ENCODE measurements around the gene IQSEC1.
A peak's percentile ranks its signal among the peaks of the same experiment; 100 is the strongest.

The IQSEC1 gene

DNA sequence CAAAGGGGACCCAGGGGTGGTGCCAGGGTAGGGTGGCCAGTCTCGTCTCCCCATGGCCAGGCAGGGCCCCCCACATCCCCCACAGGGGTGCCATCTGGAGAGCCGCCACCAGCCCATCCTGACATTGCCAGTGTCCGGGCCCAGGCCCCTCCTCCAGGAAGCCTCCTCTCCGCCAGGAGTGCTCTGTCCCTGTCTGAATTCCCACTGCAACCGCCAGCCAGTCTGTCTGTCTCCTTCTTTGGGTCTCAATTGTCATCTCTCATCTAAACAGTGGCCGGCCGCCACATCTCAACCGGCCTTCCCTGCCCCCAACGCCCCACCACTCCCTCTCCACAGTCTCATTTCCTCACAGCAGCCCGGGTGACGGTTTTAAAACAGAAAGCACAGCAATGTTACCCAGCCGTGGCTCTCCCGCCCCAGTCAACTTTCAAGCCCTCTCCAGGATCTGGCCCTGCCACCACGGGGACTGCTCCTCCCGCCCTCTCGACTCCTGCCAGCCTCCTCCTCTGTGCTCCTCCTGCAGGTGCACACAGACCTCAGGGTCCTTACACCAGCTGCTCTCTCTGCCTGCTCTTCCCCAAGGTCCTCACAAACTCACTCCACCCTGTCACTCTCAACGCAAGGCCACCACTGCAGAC, 57.0 kb downstream of the IQSEC1 start:
- DNase-seq (ENCODE audit: low read depth in 2 of 2): no peak

DNA sequence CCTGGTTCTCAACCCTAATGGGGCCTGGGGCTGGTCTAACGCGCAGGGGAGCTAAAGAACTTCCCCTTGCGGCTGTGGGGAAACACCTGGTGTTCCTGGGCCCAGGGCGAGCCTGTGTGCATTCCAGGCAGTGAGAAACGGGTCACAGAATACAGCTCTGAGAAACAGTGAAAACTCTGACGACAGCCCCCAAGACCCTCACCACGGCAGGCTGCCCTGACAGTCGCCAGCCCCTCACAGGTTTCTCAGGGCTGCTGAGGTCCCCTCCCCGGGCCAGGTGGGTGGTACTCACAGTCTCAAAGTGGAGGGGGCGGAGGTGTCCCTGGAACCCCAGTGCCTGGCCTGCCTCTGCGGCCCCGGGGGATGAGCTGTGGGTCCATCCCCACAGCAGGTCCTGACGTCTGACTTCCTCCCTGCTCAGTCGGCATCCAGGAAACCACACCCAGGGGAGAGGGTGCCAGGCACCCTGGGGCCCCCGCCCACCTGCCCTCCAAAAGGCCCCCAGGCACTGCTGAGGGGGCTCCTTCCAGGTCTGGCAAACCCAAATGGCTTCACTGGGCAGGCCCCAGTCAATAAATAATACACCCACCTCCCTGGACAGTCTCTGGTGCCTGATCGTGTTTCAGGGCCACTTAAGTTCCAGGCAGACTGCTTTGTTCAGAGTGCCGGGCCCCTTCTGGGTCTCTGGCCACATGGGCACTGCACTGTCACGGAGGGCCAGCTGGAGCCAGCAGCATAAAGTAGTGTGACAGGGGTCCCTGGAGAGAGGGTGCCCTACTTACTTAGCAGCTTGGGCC, 57.7 kb downstream of the IQSEC1 start:
- DNase-seq (ENCODE audit: low read depth in 2 of 2): no peak

DNA sequence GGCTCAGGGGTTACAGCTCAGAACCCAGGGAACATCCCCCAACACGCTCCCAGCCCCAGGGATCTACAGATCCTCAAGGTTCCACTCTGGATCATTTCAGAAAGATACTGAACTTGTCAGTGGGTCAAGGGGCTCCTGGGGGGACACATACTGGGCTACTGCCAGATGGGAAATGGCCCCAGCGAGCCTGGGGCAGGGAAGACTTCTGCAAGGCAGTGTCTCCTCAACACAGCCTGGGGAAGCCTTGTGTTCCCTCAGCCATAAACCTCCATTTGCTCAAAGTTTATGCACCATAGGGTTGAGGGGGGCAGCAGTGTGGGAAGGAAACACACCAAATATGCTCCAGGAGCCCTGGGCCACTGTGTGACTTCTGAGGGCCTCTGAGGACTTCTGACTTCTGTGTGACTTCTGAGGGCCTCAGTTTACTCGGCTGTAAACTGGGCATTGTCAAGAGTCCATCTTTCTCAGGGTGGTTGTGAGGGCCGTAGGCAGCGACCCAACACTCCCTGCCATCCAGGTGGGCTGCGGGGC, 58.4 kb downstream of the IQSEC1 start:
- DNase-seq (ENCODE audit: low read depth in 2 of 2): no peak

DNA sequence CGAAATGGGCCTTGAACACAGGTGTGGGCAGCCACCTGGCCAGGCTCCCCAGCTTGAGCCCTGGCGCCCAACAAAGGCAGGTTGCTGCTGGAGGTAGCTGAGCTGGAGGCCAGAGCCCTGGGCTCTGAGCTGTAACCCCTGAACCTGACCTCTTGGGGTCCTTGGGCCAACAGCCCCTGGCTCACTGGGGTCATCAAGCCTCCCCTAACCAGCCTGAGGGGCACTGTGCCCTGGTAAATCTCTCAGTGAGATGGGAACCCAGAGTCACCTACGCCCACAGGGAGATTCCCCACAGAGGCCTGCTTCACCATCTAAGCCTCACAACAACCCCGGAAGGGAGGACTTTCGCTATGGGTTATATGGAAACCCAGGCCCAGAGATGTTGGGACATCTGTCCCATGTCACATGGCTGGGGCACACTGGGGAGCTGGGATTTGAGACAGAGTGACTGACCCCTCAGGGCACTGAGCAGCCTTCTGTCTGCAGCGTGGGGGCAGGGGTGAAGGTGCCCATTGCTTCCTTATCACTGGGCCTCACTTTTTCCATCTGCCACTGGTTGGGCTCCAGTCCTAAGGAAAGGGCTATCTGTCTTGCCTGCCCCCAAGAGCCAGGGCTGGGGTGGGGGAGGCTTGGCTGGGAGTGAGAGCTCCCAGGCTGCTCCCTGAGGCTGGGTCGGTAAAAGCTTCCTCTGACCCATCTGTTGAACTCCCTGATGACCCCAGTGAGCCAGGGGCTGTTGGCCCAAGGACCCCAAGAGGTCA, 59.1 kb downstream of the IQSEC1 start:
- DNase-seq (ENCODE audit: low read depth in 2 of 2): no peak

DNA sequence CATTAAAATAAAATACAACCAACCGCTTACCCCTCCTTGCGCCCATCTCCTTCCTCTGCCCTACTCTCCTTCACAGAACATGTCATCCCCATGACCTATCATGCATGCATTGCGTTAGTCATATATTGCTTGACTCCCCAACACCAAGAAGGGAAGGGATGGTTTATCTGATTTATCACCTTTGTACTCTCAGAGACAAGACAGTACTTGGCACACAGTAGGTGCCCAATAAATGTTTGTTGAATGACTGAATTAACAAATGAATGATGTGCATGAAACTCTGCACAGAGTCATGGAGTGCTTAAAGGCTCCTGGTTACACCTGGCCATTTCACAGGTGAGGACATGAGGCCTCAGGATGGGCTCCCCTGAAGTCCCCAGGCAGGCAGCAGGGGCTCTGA, 59.7 kb downstream of the IQSEC1 start:
- no peak for DNase-seq (ENCODE audit: low read depth in 2 of 2)

DNA sequence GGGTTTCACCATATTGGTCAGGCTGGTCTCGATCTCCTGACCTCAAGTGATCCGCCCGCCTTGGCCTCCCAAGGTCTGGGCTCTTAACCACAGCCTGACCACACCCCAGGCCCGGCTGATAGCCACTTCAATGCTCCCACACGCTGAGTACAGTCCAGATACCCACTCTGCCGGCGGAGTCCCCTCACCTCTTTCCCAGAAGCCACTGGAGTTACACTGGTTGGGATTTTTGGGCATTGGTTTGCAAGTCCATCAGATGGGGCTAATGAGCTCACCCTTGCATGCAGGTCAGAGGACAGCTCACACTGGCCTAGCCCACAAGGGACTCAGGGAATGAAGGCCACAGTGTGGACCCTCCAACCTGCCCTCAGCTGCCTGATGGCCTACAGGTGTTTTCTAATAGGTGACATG, 60.1 kb downstream of the IQSEC1 start:
- no peak for DNase-seq (ENCODE audit: low read depth in 2 of 2)

DNA sequence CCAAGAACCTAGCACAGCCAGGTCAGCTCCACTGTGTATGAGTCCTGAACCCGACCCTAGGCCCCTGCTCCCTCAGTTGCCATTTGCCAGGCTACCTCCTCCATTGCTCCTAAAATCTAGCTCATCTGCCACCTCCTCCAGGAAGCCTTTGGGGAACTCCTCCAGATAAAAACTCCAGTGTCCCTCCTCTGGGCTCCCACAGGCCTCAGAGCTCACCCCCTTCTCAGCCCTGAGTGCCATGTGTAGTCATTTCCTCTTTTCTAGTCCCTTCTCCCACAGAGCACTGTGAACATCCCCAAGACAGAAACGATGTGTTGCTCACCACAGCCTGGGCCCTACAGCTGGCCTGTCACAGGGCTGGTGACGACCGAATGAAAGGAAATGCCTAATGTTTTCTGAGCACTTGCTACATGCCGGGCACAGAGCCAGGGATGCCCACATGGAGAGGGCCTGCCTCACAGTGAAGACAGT, 61.0 kb downstream of the IQSEC1 start:
- no peak for DNase-seq (ENCODE audit: low read depth in 2 of 2)

DNA sequence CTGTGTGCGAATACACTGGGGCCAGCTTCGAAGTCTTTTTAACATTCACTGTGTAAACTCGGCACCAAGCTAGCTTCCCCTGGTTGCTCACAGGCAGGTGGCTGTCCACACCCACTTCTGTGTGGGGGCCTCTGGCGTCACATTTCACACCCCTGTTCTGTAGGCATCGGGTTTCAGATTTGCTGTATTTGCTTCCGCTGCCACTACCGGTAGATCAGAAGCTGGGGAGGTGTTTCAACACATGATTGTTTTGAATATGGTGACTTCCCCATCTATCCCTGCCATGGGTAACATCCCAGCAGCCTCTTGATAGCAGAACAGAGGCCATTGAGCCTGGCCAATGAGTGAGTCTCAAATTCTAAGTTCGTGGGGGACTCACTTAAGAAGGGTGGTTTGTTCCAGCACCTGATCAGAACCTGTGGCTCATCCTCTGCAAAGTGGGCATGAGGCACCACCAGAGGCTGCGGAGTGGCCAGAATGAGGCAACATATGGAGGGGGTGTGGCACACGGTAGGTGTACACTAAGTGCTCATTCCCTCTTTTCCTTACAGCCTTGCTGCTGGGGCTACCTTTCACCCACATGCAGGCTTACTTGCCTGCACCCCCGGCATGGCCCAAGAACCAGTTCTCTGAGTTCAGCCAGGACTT, 61.5 kb downstream of the IQSEC1 start:
- DNase-seq (ENCODE audit: low read depth in 2 of 2): peak; percentile 46 to 53

DNA sequence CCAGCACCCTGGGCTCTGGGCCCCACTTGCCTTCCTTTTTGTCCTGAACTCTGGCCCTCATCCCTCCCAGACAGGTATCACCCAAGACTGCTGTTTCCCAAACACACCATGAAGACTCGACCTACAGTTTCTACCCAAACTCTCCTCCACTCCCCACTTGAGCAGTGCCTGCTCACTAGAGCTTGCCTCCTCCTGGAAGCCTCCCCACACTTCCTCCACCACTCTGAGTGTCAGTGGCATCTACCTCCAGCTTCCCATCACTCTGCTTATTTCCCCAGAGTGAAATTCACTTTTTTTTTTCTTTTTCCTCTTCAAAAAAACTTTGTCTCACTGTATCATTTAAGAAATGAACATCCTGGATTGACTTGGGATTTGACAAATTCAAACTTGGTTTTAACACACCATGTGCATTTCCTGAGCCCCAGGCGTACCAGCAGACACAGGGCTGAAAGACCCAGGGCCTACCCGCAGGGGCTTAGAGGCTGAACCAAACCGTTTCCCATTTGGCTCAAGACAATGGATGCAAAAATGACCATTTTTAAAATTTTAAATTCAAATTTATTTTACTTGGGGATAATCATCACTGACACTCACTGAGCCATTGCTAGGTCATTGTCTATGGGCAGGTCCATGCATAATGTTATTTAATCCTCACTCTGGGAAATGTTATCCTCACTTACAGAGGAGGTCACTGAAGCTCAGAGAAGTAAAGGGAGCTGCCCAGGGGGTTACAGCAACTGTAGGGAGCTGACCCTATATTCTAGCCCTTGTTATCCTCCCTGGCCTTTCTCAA, 62.3 kb downstream of the IQSEC1 start:
- DNase-seq (ENCODE audit: low read depth in 2 of 2): no peak

DNA sequence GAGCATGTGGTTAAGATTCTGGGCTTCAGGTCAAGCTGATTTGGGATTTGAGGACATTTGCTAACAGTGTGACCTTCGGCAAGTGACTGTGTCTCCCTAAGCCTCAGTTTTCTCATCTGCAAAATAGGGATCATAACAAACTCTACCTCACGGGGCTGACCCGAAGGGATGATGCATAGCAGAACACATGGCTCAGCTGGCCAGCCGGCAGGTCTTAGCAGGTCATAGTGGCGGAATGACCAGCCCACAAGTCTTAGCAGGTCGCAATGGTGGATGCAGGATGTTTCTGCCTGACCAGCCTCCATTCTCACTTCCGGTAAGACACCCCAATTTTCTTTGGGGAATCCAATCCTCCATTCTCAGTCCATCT, 63.3 kb downstream of the IQSEC1 start:
- no peak for DNase-seq (ENCODE audit: low read depth in 2 of 2)

DNA sequence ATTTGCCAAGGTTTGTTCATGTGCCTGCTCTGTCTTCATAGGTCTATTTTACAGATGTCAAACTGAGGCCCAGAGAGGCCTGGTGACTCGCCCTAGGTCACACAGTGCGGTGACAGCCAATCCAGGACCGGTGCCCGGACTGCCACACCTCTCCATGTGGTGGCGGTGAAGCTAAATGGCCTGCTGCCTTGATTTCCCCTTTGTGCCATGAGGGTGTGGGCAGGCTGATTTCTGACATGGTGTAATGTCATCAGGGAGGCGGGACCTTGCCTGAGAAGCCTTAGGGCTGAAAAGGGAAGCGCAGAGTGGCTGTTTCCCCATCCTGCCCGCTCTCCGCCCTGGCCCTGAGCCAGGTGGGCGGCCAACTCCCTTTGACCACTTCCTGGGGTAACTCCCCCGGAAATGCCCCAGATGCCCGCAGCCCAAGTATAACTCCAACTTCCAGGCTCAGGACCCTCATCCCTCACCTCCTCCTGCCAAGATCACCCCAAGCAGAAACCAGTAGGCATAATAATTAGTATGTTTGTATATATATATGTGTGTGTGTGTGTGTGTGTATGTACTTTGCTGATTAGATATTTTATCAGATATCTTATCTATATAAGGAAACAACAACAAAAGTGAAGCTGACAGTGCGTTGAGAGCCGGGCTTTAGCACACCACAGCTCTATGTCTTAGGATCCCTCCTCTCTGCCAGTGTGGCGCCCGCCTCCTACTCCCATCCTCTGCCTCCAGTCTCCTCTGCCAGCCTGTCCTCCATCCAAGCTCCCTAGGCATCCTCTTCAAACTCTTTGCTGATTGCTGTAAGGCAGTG, 63.9 kb downstream of the IQSEC1 start:
- DNase-seq (ENCODE audit: low read depth in 2 of 2): no peak

DNA sequence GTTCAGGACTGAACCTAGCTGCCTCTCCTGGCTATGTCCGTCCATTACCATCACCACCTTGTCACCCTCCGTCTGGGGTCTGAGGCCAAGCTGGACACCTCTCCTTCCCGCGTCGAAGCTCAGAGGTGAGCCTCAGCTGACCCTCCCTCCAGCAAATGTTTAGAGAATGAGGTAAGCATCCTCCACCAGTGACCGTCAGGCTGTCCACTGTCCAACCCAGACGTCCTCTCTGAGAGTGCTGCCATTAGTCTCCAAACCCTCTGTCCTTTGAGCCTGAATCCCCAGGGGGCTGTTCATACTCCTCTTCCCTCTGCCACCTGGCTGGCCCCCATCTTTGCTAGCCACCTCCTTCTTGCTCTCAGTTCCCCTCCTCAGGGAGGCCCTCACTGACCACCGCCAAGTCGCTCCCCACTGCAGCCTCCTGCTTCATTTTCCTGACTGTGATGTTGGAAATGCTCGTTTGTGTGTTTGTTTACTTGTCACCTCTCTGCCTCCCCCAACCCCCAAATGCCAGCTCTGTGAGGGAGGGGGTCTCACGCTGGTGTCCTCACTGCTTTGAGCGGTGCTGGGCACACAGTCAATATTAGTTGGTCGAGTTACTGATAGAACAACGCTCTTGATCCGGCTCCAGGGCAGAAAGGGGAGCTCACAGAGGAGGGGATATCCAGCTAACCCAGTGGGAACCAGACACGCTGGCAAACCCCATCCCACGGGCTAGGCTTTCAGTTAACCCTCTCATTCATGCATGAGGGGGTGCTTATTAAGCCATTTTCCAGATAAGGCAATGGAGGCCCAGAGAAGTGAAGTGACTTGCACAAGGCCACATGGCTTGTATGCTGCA, 64.9 kb downstream of the IQSEC1 start:
- DNase-seq (ENCODE audit: low read depth in 2 of 2): no peak

DNA sequence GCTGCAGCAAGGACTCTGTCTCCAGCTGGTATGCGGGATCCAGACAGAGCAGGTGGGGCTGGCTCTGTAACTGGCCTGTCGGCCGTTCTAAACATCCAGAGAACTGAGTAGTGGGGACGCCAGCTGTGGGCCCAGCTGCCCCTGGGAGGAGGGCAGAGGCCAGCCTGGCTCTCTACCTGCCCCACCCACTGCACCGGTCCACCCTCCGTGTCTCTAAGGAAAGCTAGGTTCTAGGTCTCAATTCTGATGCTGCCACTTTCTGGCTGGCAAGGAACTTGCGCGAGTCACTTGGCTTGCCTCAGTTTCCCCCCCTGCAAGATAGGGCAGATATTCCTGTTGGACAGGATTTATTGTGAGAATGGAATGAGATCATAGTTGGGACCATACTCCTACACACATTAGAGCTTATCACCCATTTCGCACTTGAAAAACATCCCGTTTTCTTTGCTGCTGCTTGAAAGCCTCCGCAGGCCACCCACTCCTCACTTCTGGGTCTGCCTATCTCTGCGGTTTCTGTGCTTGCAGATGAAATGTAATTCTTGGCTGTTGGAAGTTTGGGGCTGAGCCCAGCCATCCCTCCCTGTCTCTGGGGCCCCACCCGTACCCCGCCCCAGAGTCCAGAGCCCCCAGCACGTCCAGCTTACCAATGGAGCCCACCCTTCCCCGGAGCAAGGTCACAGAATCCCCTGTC, 65.8 kb downstream of the IQSEC1 start:
- DNase-seq (ENCODE audit: low read depth in 2 of 2): no peak

DNA sequence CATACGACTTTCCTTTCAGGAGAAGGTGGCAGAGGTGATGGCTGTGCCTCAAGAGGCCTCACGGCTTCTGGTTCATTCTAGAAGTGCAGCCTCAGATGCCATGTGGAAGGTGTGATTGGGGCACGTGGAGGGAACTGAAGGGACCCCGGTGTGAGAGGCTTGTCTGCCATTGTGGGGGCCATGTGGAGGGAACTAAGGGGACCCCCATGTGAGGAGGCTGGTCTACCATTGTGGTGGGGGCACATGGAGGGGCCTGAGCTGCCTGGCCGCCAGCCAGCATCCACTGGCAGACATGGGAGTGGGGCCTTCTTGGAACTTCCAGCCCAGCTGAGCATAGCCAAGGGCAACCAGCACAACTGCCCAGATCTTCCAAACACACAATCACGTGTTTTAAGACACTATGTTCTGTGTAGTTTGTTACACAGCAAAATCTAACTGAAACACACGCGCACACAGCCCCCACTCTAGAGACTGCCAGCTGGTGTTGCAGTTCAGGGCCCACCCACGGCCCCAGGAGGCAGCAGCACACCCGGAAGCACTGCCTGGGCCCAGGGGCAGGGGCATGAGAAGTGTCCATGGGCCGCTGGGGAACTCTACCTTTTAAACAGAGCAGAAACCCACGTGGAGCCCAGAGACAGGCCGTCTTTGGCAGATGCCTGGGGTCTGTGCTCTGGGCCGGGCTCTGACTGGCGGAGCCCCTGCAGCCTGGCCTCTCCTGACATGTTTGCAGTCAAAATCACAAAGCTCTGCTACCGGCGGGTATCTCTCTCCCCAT, 66.8 kb downstream of the IQSEC1 start:
- DNase-seq (ENCODE audit: low read depth in 2 of 2): no peak

DNA sequence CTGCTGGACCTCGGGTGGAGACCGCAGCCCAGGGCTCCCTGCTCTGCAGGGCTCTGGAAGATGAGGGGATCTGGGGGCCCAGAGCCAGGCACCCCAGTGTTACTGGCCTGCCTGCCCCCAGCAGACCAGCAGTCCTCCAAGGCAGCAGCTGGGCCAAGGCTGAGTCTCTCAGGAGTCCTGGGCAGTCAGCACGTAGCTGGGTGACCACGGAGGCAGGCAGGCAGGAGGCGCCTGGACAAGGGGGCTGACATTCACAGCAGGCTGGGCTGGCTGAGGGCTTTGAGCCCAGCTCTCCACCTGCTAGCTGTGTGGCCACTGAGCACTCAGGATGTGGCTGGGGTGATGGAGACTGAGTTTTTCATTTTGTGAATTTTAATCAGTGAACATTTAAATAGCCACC, 67.9 kb downstream of the IQSEC1 start:
- DNase-seq (ENCODE audit: low read depth in 2 of 2): no peak

DNA sequence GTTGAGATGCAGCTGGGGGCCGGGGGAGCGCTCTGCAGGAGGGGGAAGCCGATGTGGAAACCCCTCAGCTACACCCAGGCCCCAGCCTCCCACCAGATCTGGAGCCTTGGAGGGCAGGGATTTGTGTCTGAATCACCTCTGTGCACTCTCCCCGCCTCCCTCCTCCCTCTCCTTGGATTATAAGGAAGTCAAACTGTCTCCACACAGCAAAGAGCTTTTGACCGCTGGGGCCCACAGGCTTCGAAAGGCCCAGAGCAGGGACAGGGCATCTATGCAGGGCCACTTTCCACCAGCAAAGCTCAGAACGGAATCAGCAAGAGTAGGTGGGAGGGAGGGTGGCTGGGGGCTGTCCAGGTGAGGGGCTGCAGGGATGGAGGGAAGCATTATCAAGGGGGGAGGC, 68.9 kb downstream of the IQSEC1 start:
- DNase-seq (ENCODE audit: low read depth in 2 of 2): no peak

DNA sequence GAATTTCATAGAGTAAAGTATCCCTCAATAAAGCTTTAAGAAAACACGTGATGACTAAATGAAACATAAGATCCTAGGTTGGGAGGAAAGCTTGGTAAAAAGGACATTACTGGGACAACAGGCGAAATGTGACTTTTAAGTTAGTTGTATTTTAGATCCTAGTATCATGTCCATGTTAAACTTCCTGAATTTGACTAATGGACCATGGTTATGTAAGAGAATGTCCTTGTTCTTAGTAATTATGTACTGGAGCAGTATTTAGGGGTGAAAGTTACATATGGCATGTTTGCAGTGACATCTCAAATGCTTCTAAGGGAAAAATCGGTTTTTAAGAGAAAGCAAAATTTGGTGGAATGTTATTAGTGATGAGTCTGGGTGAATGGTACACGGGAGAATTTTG, 69.6 kb downstream of the IQSEC1 start:
- no peak for DNase-seq (ENCODE audit: low read depth in 2 of 2)

Data from stimulated activated CD4-positive, alpha-beta T cell treated with anti-CD3 and anti-CD28 coated beads, Interleukin-1b, Interleukin-23, amount 100 ng/mL, for 1 hour (primary cell).